HFF-Myc (cell line): ENCODE measurements around the gene CREB3L2.
"Not testable (repeated sequence)": the region's sequence is repeated elsewhere in the genome, so short reads cannot be mapped to it uniquely, and the experiment has no call there.

ENCODE experiments used
- DNase-seq: peaks from one replicate; pipeline ENCODE4 v3.0.0-alpha.2; 2011; ENCODE audit warnings: low read depth; ENCODE audit errors: extremely low read depth
- H3K4me3 ChIP-seq: replicated peaks from 2 replicates; pipeline ENCODE4 v1.5.1; 2011; ENCODE audit warnings: low read depth, mild to moderate bottlenecking, control low read depth, low read length
- CTCF ChIP-seq: IDR thresholded peaks from 2 replicates; pipeline ENCODE4 v1.5.1; 2012; ENCODE audit warnings: mild to moderate bottlenecking, low read depth, low read length, control low read depth; ENCODE audit errors: missing control alignments

The CREB3L2 gene

DNA sequence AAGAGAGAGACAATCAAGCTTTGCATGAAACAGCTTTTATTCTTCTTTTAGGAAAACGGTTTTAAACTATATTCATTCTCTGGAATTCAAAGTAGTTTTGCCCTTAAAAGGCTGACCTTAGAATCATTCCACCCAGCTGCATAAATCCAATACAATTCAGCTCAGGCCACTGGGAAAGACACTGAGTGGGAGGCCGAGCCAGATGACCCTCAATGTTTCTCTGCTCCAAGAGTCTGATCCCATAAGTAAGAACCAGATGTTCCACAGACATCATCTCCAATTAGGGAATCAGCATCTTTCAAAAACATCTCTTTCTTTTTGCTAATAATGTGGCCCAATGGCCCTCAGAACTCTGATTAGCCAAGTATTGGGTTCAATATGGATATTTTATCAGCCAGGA lies 26.1 kb downstream of the CREB3L2 start:
- TF ChIP-seq CTCF = no peak

DNA sequence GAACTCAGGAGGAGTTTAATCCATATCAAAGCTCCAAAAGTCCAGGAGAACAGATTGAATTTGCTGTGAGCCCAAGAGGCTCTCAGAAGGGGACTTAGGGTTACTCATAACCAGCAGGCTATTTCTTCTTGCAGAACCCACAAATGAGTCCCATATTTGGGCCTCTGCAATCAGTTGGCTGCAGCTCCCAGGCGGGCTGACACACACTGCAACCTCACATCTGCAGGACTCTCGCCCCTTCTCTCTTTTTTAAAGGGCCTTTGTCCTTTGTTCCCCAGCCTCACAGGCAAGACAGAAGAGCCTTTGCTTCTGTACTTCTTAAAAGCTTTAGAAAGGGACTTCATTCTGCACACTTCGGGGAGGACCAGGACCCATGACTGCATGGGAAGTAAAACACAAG lies 26.7 kb downstream of the CREB3L2 start:
- TF ChIP-seq CTCF = no peak
- H3K4me3 ChIP-seq = 0 out of 2 replicates have a peak overlapping the region, but pooled peaks have one; percentile 4
- no peak for DNase-seq

More for the DNA sequence above, 26.1 kb downstream of the CREB3L2 start:
- H3K4me3 ChIP-seq = no peak overlapping the region
- DNase-seq = no peak

DNA sequence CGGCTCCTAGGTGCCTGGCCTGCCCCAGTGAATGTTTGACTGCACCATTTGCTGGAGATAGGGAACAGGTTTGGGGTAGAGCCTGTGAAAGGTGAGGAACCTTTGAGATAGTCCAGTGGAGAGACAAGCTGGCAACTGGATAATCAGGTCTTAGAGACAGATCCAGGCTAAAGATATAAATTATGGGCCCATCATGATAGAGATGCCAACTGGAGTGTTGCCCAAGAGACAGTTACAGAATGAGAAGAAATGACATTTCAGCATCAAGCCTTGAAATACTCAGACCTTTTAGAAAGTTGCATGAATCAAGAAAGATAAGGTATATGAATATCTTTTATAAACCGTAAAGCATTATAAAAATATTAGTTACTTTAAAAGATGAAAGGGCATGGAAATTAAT lies 27.1 kb downstream of the CREB3L2 start:
- no peak for DNase-seq
- H3K4me3 ChIP-seq = no peak overlapping the region
- TF ChIP-seq CTCF = no peak

- no peak for TF ChIP-seq CTCF
- DNase-seq = no peak
- no peak overlapping the region for H3K4me3 ChIP-seq
Observed at GRCh38 chr7:137970253-137970975, 31.5 kb downstream of the CREB3L2 start.

- no peak overlapping the region for H3K4me3 ChIP-seq
Observed at GRCh38 chr7:137969828-137970227, 32.1 kb downstream of the CREB3L2 start.

GRCh38 chr7:137968890-137969289 lies 33.0 kb downstream of the CREB3L2 start:
- DNase-seq = no peak
- no peak overlapping the region for H3K4me3 ChIP-seq
- TF ChIP-seq CTCF = no peak

More at GRCh38 chr7:137969828-137970227, 32.1 kb downstream of the CREB3L2 start:
- TF ChIP-seq CTCF = no peak
- no peak for DNase-seq

DNA sequence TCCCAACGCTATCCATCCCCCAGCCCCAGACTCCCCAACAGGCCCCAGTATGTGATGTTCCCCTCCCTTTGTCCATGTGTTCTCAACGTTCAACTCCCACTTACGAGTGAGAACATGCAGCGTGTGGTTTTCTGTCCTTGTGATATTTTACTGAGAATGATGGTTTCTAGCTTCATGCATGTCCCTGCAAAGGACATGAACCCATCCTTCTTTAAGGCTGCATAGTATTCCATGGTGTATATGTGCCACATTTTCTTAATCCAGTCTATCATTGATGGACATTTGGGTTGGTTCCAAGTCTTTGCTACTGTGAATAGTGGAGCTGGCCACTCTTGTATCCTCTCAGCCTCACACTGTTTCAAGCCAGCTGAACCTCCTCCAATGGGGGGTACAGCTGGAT lies 33.5 kb downstream of the CREB3L2 start:
- H3K4me3 ChIP-seq, DNase-seq: not testable (repeated sequence)
